ENCODE data around the gene TSR3. TPM values are rescaled to one million over a fixed set of nuclear protein-coding genes. Genes with fewer than 3 reads are reported as not detected.

Gene TSR3
- total RNA-seq, 1 experiment from 2014 or later = 58.8 TPM

GRCh38 chr16:1348441-1348840 lies 3.2 kb downstream of the TSR3 start:
- Histone ChIP-seq H2BK12ac (ENCODE audit: insufficient read length, low read depth, low read length) (no peak overlapping the region), H2BK5ac (ENCODE audit: insufficient read length, low read length) (no peak overlapping the region), H3K79me2 (ENCODE audit: insufficient read depth, low read length) (peaks cover 2% of the 10 kb centered on the region; the same call in 1 of the 2 replicates), H3K14ac (ENCODE audit: insufficient read depth, low read length) (no peak overlapping the region), H4K5ac (ENCODE audit: insufficient read length, low read depth, low read length) (no peak overlapping the region), H2BK15ac (ENCODE audit: low read depth, low read length) (no peak overlapping the region), H3K23ac (ENCODE audit: insufficient read length, low read depth, low read length) (no peak overlapping the region), H4K20me1 (ENCODE audit: control insufficient read depth, insufficient read depth, insufficient read length) (no peaks in the 10 kb centered on the region), H3K4me2 (ENCODE audit: insufficient read depth, insufficient read length, low read length) (no peak overlapping the region), H3K27ac (ENCODE audit: insufficient read length, low read depth, low read length) (no peak overlapping the region), H3K9ac (ENCODE audit: extremely low read depth, insufficient read length, low read length) (no peak overlapping the region), H3K4ac (ENCODE audit: low read depth, low read length) (no peak overlapping the region), H3K9me3 (ENCODE audit: control insufficient read depth, low read depth, low read length) (no peaks in the 10 kb centered on the region), H2BK120ac (ENCODE audit: low read depth, low read length, poor library complexity, severe bottlenecking) (no peak overlapping the region), H3T11ph (ENCODE audit: low read length) (no peak overlapping the region), H2AFZ (ENCODE audit: low read length) (no peak overlapping the region), H2AK5ac (ENCODE audit: insufficient read length, low read length) (no peak overlapping the region), H3K56ac (ENCODE audit: insufficient read length, low read depth, low read length) (no peak overlapping the region), H4K8ac (replicated peaks; ENCODE audit: insufficient read length, low read depth, low read length) (no peak overlapping the region), H2BK20ac (ENCODE audit: low read depth, low read length, poor library complexity, severe bottlenecking) (no peak overlapping the region), H3K23me2 (ENCODE audit: insufficient read length, low read depth, low read length, poor library complexity, severe bottlenecking) (peaks cover 3% of the 10 kb centered on the region), H3K18ac (ENCODE audit: insufficient read length, low read depth, low read length) (no peak overlapping the region), H3K79me1 (ENCODE audit: insufficient read depth, low read depth, low read length, poor library complexity, severe bottlenecking) (no peaks in the 10 kb centered on the region), H3K4me1 (ENCODE audit: insufficient read depth, low read length) (no peaks in the 10 kb centered on the region), H4K91ac (ENCODE audit: insufficient read length, low read depth, low read length) (no peak overlapping the region), H3K27me3 (ENCODE audit: insufficient read depth, low read length) (no peaks in the 10 kb centered on the region)
- no peak for TF ChIP-seq CTCF (conservative IDR thresholded peaks at IDR 0.05)
- peaks cover 5 to 11% of the 10 kb centered on the region in 2 experiments for H3K4me1 Mint-ChIP-seq
- peaks cover 3 to 18% (median 12%) of the 10 kb centered on the region in 3 experiments; a peak in 5 of 7 replicates for H3K36me3 Mint-ChIP-seq (ENCODE audit: insufficient read depth in 1 of 3, low read depth in 3 of 3)
- peaks cover 1% of the 10 kb centered on the region for H3K27me3 Mint-ChIP-seq (ENCODE audit: low read depth)
- no CpG with 5 or more reads among the region's 15 CpGs for WGBS (ENCODE audit: extremely low coverage, insufficient read length, low lambda C conversion rate)
- H3K4me3 Mint-ChIP-seq = no peak overlapping the region
- no peaks in the 10 kb centered on the region; a peak in 1 of 5 replicates for H3K9me3 Mint-ChIP-seq
- no peak for DNase-seq
- no peak overlapping the region for H3K27ac Mint-ChIP-seq
